Natural killer cell (primary cell): ENCODE measurements around the gene SORL1. TPM values are rescaled to one million over a fixed set of nuclear protein-coding genes. Genes with fewer than 3 reads are reported as not detected.

Experiments
- ATAC-seq, 3 donors: fragments of 150-1000 bp in 2 of 3; fragments of 200-7000 bp in 1 of 3; cut with Tn5 transposase; 1 replicate in 1 of 3; 2 replicates in 2 of 3; pipeline ENCODE4 v1.10.0; 2021; ENCODE audit warnings: mild to moderate bottlenecking in 2 of 3, moderate library complexity in 2 of 3
- DNase-seq, 2 donors: peaks; one replicate each; pipeline versions ENCODE4 v3.0.0 to v3.0.0-alpha.2; 2013 to 2021; ENCODE audit warnings: mixed read lengths in 1 of 2
- H3K27ac ChIP-seq: one replicate; pipeline ENCODE4 v1.5.1; 2013; ENCODE audit warnings: mild to moderate bottlenecking, low read length
- H3K27me3 ChIP-seq: one replicate; pipeline ENCODE4 v1.6.1; 2013; ENCODE audit warnings: low read length; ENCODE audit not compliant: control insufficient read depth, insufficient read depth
- H3K36me3 ChIP-seq: one replicate; pipeline ENCODE4 v1.6.1; 2013; ENCODE audit warnings: low read length; ENCODE audit not compliant: control insufficient read depth, insufficient read depth
- H3K4me1 ChIP-seq: one replicate; pipeline ENCODE4 v1.6.1; 2013; ENCODE audit warnings: low read length; ENCODE audit not compliant: control insufficient read depth, insufficient read depth
- H3K4me3 ChIP-seq: one replicate; pipeline ENCODE4 v1.5.1; 2013; ENCODE audit warnings: low read length
- H3K9me3 ChIP-seq: one replicate; pipeline ENCODE4 v1.6.1; 2013; ENCODE audit warnings: low read length; ENCODE audit not compliant: control insufficient read depth, insufficient read depth
- H3K27ac Mint-ChIP-seq, 2 donors: one replicate each; pipeline ENCODE4 v1.8.0; 2022; ENCODE audit warnings: mild to moderate bottlenecking in 2 of 2, mixed read lengths in 2 of 2, moderate library complexity in 1 of 2
- H3K27me3 Mint-ChIP-seq, 2 donors: one replicate each; pipeline ENCODE4 v1.8.0; 2022; ENCODE audit warnings: low read depth in 2 of 2, mixed read lengths in 2 of 2
- H3K36me3 Mint-ChIP-seq: one replicate; pipeline ENCODE4 v1.8.0; 2022; ENCODE audit warnings: mixed read lengths
- H3K4me1 Mint-ChIP-seq, 2 donors: one replicate each; pipeline ENCODE4 v1.8.0; 2022; ENCODE audit warnings: mixed read lengths in 2 of 2
- H3K4me3 Mint-ChIP-seq: one replicate; pipeline ENCODE4 v1.8.0; 2022; ENCODE audit warnings: mild to moderate bottlenecking, moderate library complexity, mixed read lengths
- H3K9me3 Mint-ChIP-seq, 2 donors: one replicate each; pipeline ENCODE4 v1.8.0; 2022; ENCODE audit warnings: mixed read lengths in 2 of 2
- CTCF ChIP-seq: fragments of 200-600 bp; IDR thresholded peaks from one replicate; pipeline ENCODE4 v1.8.0; 2022; ENCODE audit warnings: antibody characterized with exemption
- WGBS: methylation state at CpG from one replicate; pipeline ENCODE4 v1.1.7; 2013; ENCODE audit warnings: missing lambda C conversion rate; ENCODE audit not compliant: insufficient coverage; 5-methylcytosine and 5-hydroxymethylcytosine counted together
- intact Hi-C: fragments of 100-400 bp; cut with micrococcal nuclease; formaldehyde crosslinking; loops from one replicate; pipeline ENCODE4 v1.14.2; 2022
- total RNA-seq, 4 donors: library from RNA; stranded (reverse); fragments of 120-200 nt in 1 of 4; gene quantifications; one replicate each; pipeline versions ENCODE4 v1.2.3 to v1.2.4, GENCODE V29; 2013 to 2022

SORL1 gene
- total RNA-seq, 3 donors from 2014 or later (not counting 1 experiment from before 2014, with no cell fraction given), result 386 to 519 (median 456) TPM

- no peaks in the 10 kb centered on the region for H3K36me3 ChIP-seq
- 17% methylated on average over 7 of the region's 7 CpGs for WGBS
- no peaks in the 10 kb centered on the region for H3K9me3 Mint-ChIP-seq
- ATAC-seq, result peak; percentile 52 to 79 (median 61)
- H3K27ac ChIP-seq, result peak overlapping the region; percentile 70
- H3K27me3 ChIP-seq, result no peaks in the 10 kb centered on the region
- H3K9me3 ChIP-seq, result no peaks in the 10 kb centered on the region
- no peak for TF ChIP-seq CTCF
- no peaks in the 10 kb centered on the region for H3K27me3 Mint-ChIP-seq
- peaks cover 29 to 42% of the 10 kb centered on the region in 2 donors for H3K4me1 Mint-ChIP-seq
- no peaks in the 10 kb centered on the region for H3K36me3 Mint-ChIP-seq
- intact Hi-C loops, result loop anchor here (5.0 kb wide), 1 partner anchor 50 kb away; no protein-coding TSS in a partner anchor
- peak overlapping the region; percentile 55 for H3K4me3 Mint-ChIP-seq
- H3K4me3 ChIP-seq, result no peak overlapping the region
- H3K27ac Mint-ChIP-seq, result peak overlapping the region; percentile 87 to 89
- peak; percentile 39 to 72 for DNase-seq
- H3K4me1 ChIP-seq, result peaks cover 32% of the 10 kb centered on the region
Observed at GRCh38 chr11:121417055-121417551, 35.0 kb upstream of the SORL1 start.

DNA sequence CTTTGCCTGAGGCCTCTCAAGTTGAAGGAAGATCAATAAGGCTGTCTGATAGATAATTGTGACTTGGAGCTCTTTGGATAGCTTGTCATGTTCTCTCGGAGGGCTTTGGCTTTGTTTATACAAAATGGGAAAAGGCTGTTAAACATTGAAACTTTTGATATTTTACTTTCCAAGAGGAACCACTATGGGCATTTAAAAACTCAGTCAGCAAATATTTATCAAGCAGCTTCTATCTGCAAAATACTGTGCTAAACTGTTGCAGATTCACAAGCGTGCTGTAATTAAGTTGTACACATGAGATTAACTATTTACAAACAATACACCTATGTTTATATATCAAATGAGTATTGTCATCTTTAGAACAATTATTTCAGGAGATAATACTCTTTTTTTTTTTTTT lies 34.5 kb upstream of the SORL1 start:
- H3K9me3 Mint-ChIP-seq, result no peaks in the 10 kb centered on the region
- no peaks in the 10 kb centered on the region for H3K36me3 Mint-ChIP-seq
- Histone ChIP-seq H3K4me1 (peaks cover 32% of the 10 kb centered on the region), H3K36me3 (no peaks in the 10 kb centered on the region), H3K4me3 (no peak overlapping the region), H3K27ac (peak overlapping the region; percentile 70), H3K9me3 (no peaks in the 10 kb centered on the region), H3K27me3 (no peaks in the 10 kb centered on the region)
- peak overlapping the region; percentile 55 for H3K4me3 Mint-ChIP-seq
- DNase-seq (no peak), ATAC-seq (no peak)
- no peak for TF ChIP-seq CTCF
- H3K27ac Mint-ChIP-seq, result peak overlapping the region; percentile 87 to 89
- H3K27me3 Mint-ChIP-seq, result no peaks in the 10 kb centered on the region
- intact Hi-C loops, result loop anchor here (1.0 to 5.0 kb wide), 3 partner anchors 33 to 65 kb away; no protein-coding TSS in a partner anchor
- WGBS, result no CpG with 5 or more reads among the region's 2 CpGs
- peaks cover 32 to 44% of the 10 kb centered on the region in 2 donors for H3K4me1 Mint-ChIP-seq

GRCh38 chr11:121418625-121419114 lies 33.4 kb upstream of the SORL1 start:
- no peaks in the 10 kb centered on the region for H3K27me3 ChIP-seq
- H3K4me3 ChIP-seq, result no peak overlapping the region
- Mint-ChIP-seq H3K36me3 (no peaks in the 10 kb centered on the region), H3K27ac (peak overlapping the region; percentile 87 to 88), H3K4me1 (peaks cover 35 to 47% of the 10 kb centered on the region in 2 donors), H3K27me3 (no peaks in the 10 kb centered on the region), H3K4me3 (peak overlapping the region; percentile 42), H3K9me3 (no peaks in the 10 kb centered on the region)
- H3K9me3 ChIP-seq, result no peaks in the 10 kb centered on the region
- peak; percentile 86 to 89 (median 88) for ATAC-seq
- no peak for TF ChIP-seq CTCF
- H3K27ac ChIP-seq, result peak overlapping the region; percentile 70
- intact Hi-C loops, result loop anchor here (1.0 to 5.0 kb wide), 3 partner anchors 32 to 64 kb away; no protein-coding TSS in a partner anchor
- DNase-seq, result peak; percentile 46 to 83
- H3K36me3 ChIP-seq, result no peaks in the 10 kb centered on the region
- peaks cover 35% of the 10 kb centered on the region for H3K4me1 ChIP-seq
- 68% methylated on average over 6 of the region's 7 CpGs for WGBS
